ENCODE results near the gene TMEM187.

The TMEM187 gene

GRCh38 chrX:153972368-153973126 is at the start of gene TMEM187:
TSS of gene TMEM187 (plus strand) at chrX:153972754. CDS start at chrX:153982063, 9,309 bp downstream.
- DNase-seq, result peak; percentile 84

- DNase-seq, result peak; percentile 35
These were observed 49.4 kb upstream of the TMEM187 start for GRCh38 chrX:153922932-153923857.

GRCh38 chrX:153924149-153924861 is 48.2 kb upstream of the TMEM187 start:
- DNase-seq, result no peak

- DNase-seq, result no peak
These were observed 47.2 kb upstream of the TMEM187 start for GRCh38 chrX:153925387-153925738.

GRCh38 chrX:153925739-153926551 is 46.6 kb upstream of the TMEM187 start, which contains the start of gene ARHGAP4:
TSS of gene ARHGAP4 (minus strand) at chrX:153926264. CDS start at chrX:153926202, 62 bp downstream.
- no peak for DNase-seq

- no peak for DNase-seq
These were observed 46.0 kb upstream of the TMEM187 start for GRCh38 chrX:153926552-153926857.

GRCh38 chrX:153926858-153927671 is 45.5 kb upstream of the TMEM187 start:
- peak; percentile 55 for DNase-seq

GRCh38 chrX:153927672-153927921 is 45.0 kb upstream of the TMEM187 start:
- no peak for DNase-seq

- DNase-seq, result peak; percentile 90
These were observed 44.4 kb upstream of the TMEM187 start for GRCh38 chrX:153927922-153928760.

- no peak for DNase-seq
These were observed 43.7 kb upstream of the TMEM187 start for GRCh38 chrX:153928846-153929245.

- no peak for DNase-seq
These were observed 43.0 kb upstream of the TMEM187 start for GRCh38 chrX:153929576-153929975.

GRCh38 chrX:153930011-153930910 is 42.3 kb upstream of the TMEM187 start:
- DNase-seq, result no peak

GRCh38 chrX:153931151-153931550 is 41.4 kb upstream of the TMEM187 start:
- DNase-seq, result no peak

- no peak for DNase-seq
These were observed 40.8 kb upstream of the TMEM187 start for GRCh38 chrX:153931748-153932147.

- DNase-seq, result no peak
These were observed 40.2 kb upstream of the TMEM187 start for GRCh38 chrX:153932220-153932915.

- DNase-seq, result no peak
These were observed 38.8 kb upstream of the TMEM187 start for GRCh38 chrX:153933748-153934147.

- DNase-seq, result no peak
These were observed 38.3 kb upstream of the TMEM187 start for GRCh38 chrX:153934148-153934761.

GRCh38 chrX:153934762-153935325 is 37.7 kb upstream of the TMEM187 start, which contains the start of gene NAA10:
TSS of gene NAA10 (minus strand) at chrX:153935037. CDS start at chrX:153934904, 133 bp downstream.
- DNase-seq, result peak; percentile 61
